ENCODE data around the gene TRIM71. TPM values are rescaled to one million over a fixed set of nuclear protein-coding genes. Genes with fewer than 3 reads are reported as not detected.
"Not testable (repeated sequence)": the region's sequence is repeated elsewhere in the genome, so short reads cannot be mapped to it uniquely, and the experiment has no call there.

TRIM71 gene
- polyA plus RNA-seq, 3 donors: 0.02 to 0.33 (median 0.06) TPM

DNA sequence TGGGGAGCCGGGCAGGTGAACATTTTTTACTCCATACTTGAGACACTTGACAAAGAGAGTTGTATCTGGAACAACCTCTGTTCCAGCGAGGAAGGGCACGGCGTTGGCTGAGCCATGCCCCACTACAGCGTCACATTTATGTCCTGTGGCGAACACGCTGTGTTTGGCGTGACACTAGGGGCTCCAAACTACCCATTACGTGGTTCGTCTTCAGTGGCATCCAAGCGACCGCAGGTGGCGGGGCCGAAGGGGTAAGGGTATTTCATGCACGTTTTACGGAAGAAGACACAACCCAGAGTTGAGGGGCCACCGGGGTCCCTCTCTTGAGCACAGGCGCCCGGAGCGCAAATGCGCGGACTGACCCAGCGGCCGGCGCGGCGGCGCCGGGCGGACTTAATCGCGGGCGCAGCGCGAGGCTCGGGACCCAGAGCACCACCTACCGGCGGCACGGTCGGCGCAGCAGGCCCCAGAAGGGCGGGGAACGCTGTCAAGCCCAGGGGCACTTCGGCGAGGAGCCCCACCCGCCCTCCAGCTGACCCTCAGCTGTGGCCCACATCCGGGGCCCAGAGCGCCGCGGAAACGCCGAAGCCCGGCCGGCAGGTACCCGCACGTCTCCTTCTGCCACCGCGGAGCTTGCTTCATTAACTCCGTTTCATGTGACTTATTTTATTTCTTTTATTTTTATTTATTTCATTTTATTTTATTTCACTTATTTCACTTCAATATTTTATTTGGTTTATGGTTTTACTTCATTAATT, 36.4 kb upstream of the TRIM71 start:
- H3K4me1 Mint-ChIP-seq: peaks cover 31% of the 10 kb centered on the region

DNA sequence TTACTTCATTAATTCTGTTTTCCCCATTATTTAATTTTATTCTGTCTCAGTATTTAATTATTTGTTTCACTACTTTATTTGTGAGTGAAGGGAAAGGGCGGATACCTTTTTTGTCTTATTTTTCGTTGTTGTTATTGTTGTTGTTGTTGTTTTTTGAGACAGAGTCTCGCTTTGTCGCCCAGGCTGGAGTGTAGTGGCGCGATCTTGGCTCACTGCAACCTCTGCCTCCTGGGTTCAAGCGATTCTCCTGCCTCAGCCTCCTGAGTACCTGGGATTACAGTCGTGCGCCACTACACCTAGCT, 35.9 kb upstream of the TRIM71 start:
- H3K36me3 Mint-ChIP-seq; DNase-seq; H3K36me3 ChIP-seq (replicated peaks in 1 of 2; ENCODE audit: control insufficient read depth in 1 of 2, insufficient read depth in 2 of 2, low read length in 2 of 2); H3K27me3 ChIP-seq (ENCODE audit: control insufficient read depth in 2 of 2, insufficient read depth in 2 of 2, low read length in 2 of 2); H3K4me3 Mint-ChIP-seq; H3K4me2 ChIP-seq (replicated peaks; ENCODE audit: extremely low read depth, low read length, poor library complexity, severe bottlenecking); H3K9ac ChIP-seq (ENCODE audit: insufficient read depth, low read length, poor library complexity, severe bottlenecking); H3K27ac ChIP-seq (ENCODE audit: low read depth in 1 of 2, low read length in 2 of 2); H3K9me3 Mint-ChIP-seq; intact Hi-C loops (cut with micrococcal nuclease); H3K9me3 ChIP-seq (replicated peaks in 1 of 2; ENCODE audit: control insufficient read depth in 1 of 2, insufficient read depth in 1 of 2, low read length in 2 of 2); H2AFZ ChIP-seq (ENCODE audit: insufficient read depth, low read depth, low read length, poor library complexity, severe bottlenecking); H3K79me2 ChIP-seq (ENCODE audit: insufficient read depth, low read length); H3K4me3 ChIP-seq (replicated peaks in 1 of 3; ENCODE audit: low read depth in 2 of 3, low read length in 3 of 3); H4K20me1 ChIP-seq (ENCODE audit: insufficient read depth, low read length): not testable (repeated sequence)
- peaks cover 10 to 28% of the 10 kb centered on the region in 2 donors for H3K4me1 ChIP-seq (ENCODE audit: control insufficient read depth in 1 of 2, insufficient read depth in 2 of 2, low read length in 2 of 2)
- peaks cover 31% of the 10 kb centered on the region for H3K4me1 Mint-ChIP-seq
- H3K27me3 Mint-ChIP-seq (ENCODE audit: low read depth in 3 of 3): peaks cover 6 to 16% (median 15%) of the 10 kb centered on the region in 3 donors
- 95% methylated on average over 3 of the region's 9 CpGs for WGBS (ENCODE audit: insufficient coverage)
- peak overlapping the region in 1 of 7 donors; percentile 6 for H3K27ac Mint-ChIP-seq

More for the DNA sequence above, 36.4 kb upstream of the TRIM71 start:
- intact Hi-C loops (cut with micrococcal nuclease): no loop called here
- peak overlapping the region in 6 of 7 donors; percentile 19 to 87 (median 68) for H3K27ac Mint-ChIP-seq
- Histone ChIP-seq H2AFZ (ENCODE audit: insufficient read depth, low read depth, low read length, poor library complexity, severe bottlenecking) (peak overlapping the region; percentile 93), H3K4me1 (ENCODE audit: control insufficient read depth in 1 of 2, insufficient read depth in 2 of 2, low read length in 2 of 2) (peaks cover 10 to 28% of the 10 kb centered on the region in 2 donors), H3K27me3 (ENCODE audit: control insufficient read depth in 2 of 2, insufficient read depth in 2 of 2, low read length in 2 of 2) (no peaks in the 10 kb centered on the region), H3K9ac (ENCODE audit: insufficient read depth, low read length, poor library complexity, severe bottlenecking) (peak overlapping the region; percentile 19), H3K36me3 (replicated peaks in 1 of 2; ENCODE audit: control insufficient read depth in 1 of 2, insufficient read depth in 2 of 2, low read length in 2 of 2) (no peaks in the 10 kb centered on the region), H3K4me3 (replicated peaks in 1 of 3; ENCODE audit: low read depth in 2 of 3, low read length in 3 of 3) (peak overlapping the region; percentile 40 to 91 (median 55)), H3K79me2 (ENCODE audit: insufficient read depth, low read length) (no peaks in the 10 kb centered on the region), H3K9me3 (replicated peaks in 1 of 2; ENCODE audit: control insufficient read depth in 1 of 2, insufficient read depth in 1 of 2, low read length in 2 of 2) (no peaks in the 10 kb centered on the region), H3K4me2 (replicated peaks; ENCODE audit: extremely low read depth, low read length, poor library complexity, severe bottlenecking) (peak overlapping the region; percentile 88), H3K27ac (ENCODE audit: low read depth in 1 of 2, low read length in 2 of 2) (no peak overlapping the region), H4K20me1 (ENCODE audit: insufficient read depth, low read length) (no peaks in the 10 kb centered on the region)
- H3K9me3 Mint-ChIP-seq: peaks cover 0 to 2% (median 0%) of the 10 kb centered on the region in 7 donors
- under 1% methylated on average over 44 of the region's 59 CpGs for WGBS (ENCODE audit: insufficient coverage)
- peaks cover 6 to 16% (median 15%) of the 10 kb centered on the region in 3 donors for H3K27me3 Mint-ChIP-seq (ENCODE audit: low read depth in 3 of 3)
- peaks cover 3% of the 10 kb centered on the region in 2 donors for H3K36me3 Mint-ChIP-seq
- TF ChIP-seq, protein P1, sequence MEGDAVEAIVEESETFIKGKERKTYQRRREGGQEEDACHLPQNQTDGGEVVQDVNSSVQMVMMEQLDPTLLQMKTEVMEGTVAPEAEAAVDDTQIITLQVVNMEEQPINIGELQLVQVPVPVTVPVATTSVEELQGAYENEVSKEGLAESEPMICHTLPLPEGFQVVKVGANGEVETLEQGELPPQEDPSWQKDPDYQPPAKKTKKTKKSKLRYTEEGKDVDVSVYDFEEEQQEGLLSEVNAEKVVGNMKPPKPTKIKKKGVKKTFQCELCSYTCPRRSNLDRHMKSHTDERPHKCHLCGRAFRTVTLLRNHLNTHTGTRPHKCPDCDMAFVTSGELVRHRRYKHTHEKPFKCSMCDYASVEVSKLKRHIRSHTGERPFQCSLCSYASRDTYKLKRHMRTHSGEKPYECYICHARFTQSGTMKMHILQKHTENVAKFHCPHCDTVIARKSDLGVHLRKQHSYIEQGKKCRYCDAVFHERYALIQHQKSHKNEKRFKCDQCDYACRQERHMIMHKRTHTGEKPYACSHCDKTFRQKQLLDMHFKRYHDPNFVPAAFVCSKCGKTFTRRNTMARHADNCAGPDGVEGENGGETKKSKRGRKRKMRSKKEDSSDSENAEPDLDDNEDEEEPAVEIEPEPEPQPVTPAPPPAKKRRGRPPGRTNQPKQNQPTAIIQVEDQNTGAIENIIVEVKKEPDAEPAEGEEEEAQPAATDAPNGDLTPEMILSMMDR (IDR thresholded peaks at IDR 0.05): peak; percentile 86
- peak; percentile 52 to 66 (median 61) for DNase-seq
- H3K4me3 Mint-ChIP-seq: peak overlapping the region; percentile 90 to 99

Measured in CD14-positive monocyte (primary cell).